GM12878 (cell line): ENCODE measurements around the gene NANOGP8. TPM values are rescaled to one million over a fixed set of nuclear protein-coding genes. Genes with fewer than 3 reads are reported as not detected.

Source experiments
- ATAC-seq: fragments of 200-7000 bp; cut with Tn5 transposase; 3 replicates; pipeline ENCODE4 v1.9.1; 2020; ENCODE audit warnings: mild to moderate bottlenecking, moderate library complexity
- BruUV-seq: library from RNA; stranded (reverse); fragments of 400-500 nt; replicated peaks from 2 replicates; lab custom pipeline; 2021; lab: Mats Ljungman, UMichigan
- CTCF ChIA-PET: fragments of 300-600 bp; sonication (Branson Sonifier 250); formaldehyde crosslinking; extraction: SDS; loops from one replicate; lab custom pipeline; 2021; ENCODE audit warnings: inconsistent platforms; lab: Yijun Ruan, JAX
- POLR2A ChIA-PET: fragments of 350-600 bp; formaldehyde crosslinking; extraction: SDS; loops from one replicate; lab custom pipeline; 2021; ENCODE audit warnings: inconsistent platforms; lab: Charles Lee
- RAD21 ChIA-PET: fragments of 300-600 bp; sonication (Branson Sonifier 250); formaldehyde crosslinking; loops from one replicate; lab custom pipeline; 2023; ENCODE audit warnings: antibody characterized with exemption; ENCODE audit not compliant: unreplicated experiment; lab: Charles Lee
- SMC1A ChIA-PET: fragments of 300-600 bp; sonication (Branson Sonifier 250); formaldehyde crosslinking; loops from one replicate; lab custom pipeline; 2023; ENCODE audit not compliant: unreplicated experiment, uncharacterized antibody; lab: Charles Lee
- DNase-seq: peaks from one replicate; pipeline ENCODE4 v3.0.0-alpha.2; 2011; ENCODE audit warnings: low read depth, low spot score
- FAIRE-seq: peaks from 3 replicates; lab custom pipeline; 2011; peaks lifted over from hg19 to GRCh38; lab: Jason Lieb, UNC
- H2AFZ ChIP-seq: 2 replicates; pipeline ENCODE4 v1.6.0; 2011; ENCODE audit warnings: low read depth, low read length, control low read depth; ENCODE audit not compliant: control insufficient read depth
- H3K27ac ChIP-seq: 2 replicates; pipeline ENCODE4 v1.5.1; 2011; ENCODE audit warnings: control low read depth; ENCODE audit not compliant: control insufficient read depth, insufficient read depth
- H3K27me3 ChIP-seq, 2 experiments: replicated peaks in 1 of 2; 2 replicates each; pipeline versions ENCODE4 v1.6.0 to v1.6.1; 2011; ENCODE audit warnings: low read length in 1 of 2; ENCODE audit not compliant: control insufficient read depth in 2 of 2, insufficient read depth in 2 of 2
- H3K36me3 ChIP-seq, 2 experiments: 2 replicates each; pipeline ENCODE4 v1.5.1; 2011; ENCODE audit warnings: low read length in 1 of 2; ENCODE audit not compliant: control insufficient read depth in 2 of 2, insufficient read depth in 2 of 2
- H3K4me1 ChIP-seq: 2 replicates; pipeline ENCODE4 v1.6.1; 2011; ENCODE audit warnings: mild to moderate bottlenecking, low read length, moderate library complexity, mixed read lengths; ENCODE audit not compliant: control insufficient read depth, insufficient read depth
- H3K4me2 ChIP-seq: 2 replicates; pipeline ENCODE4 v1.6.0; 2011; ENCODE audit warnings: control low read depth; ENCODE audit not compliant: control insufficient read depth, insufficient read depth
- H3K4me3 ChIP-seq: fragments of 200-600 bp; sonication (generic); 2 replicates; pipeline ENCODE4 v1.5.1; 2016
- H3K79me2 ChIP-seq: 2 replicates; pipeline ENCODE4 v1.6.0; 2011; ENCODE audit warnings: low read length; ENCODE audit not compliant: control insufficient read depth, insufficient read depth
- H3K9ac ChIP-seq: 2 replicates; pipeline ENCODE4 v1.8.0; 2011; ENCODE audit warnings: low read length, control low read depth, mixed read lengths; ENCODE audit not compliant: control insufficient read depth, insufficient read depth
- H3K9me3 ChIP-seq: replicated peaks from 3 replicates; pipeline ENCODE4 v1.5.1; 2011; ENCODE audit warnings: mild to moderate bottlenecking, low read length; ENCODE audit not compliant: control insufficient read depth, insufficient read depth
- H4K20me1 ChIP-seq: 2 replicates; pipeline ENCODE4 v1.6.0; 2011; ENCODE audit not compliant: control insufficient read depth, insufficient read depth
- ATF7 ChIP-seq: fragments of 450-650 bp; IDR thresholded peaks from 2 replicates; pipeline ENCODE4 v1.6.1; 2016; ENCODE audit warnings: low read depth, mild to moderate bottlenecking
- BMI1 ChIP-seq: fragments of 450-650 bp; IDR thresholded peaks from 2 replicates; pipeline ENCODE4 v1.6.1; 2016; ENCODE audit warnings: mild to moderate bottlenecking, moderate library complexity, borderline replicate concordance
- CBX3 ChIP-seq: fragments of 200-600 bp; sonication (generic); IDR thresholded peaks from 2 replicates; pipeline ENCODE4 v1.6.1; 2016; ENCODE audit warnings: low read depth, borderline replicate concordance
- CHD2 ChIP-seq: IDR thresholded peaks from 2 replicates; pipeline ENCODE4 v1.6.1; 2011; ENCODE audit warnings: low read depth, low read length, improper control_type of control experiment, borderline replicate concordance
- EGR1 ChIP-seq, 2 experiments: IDR thresholded peaks; 1 replicate in 1 of 2; 2 replicates in 1 of 2; pipeline ENCODE4 v1.6.1; 2011 to 2012; ENCODE audit warnings: low read depth in 2 of 2, low read length in 2 of 2, borderline replicate concordance in 1 of 2, mild to moderate bottlenecking in 1 of 2, moderate library complexity in 1 of 2
- GABPA ChIP-seq: IDR thresholded peaks from 2 replicates; pipeline ENCODE4 v1.6.1; 2014; ENCODE audit warnings: antibody characterized with exemption, low read depth, mild to moderate bottlenecking, inconsistent platforms
- HDAC6 ChIP-seq: fragments of 200-600 bp; sonication (generic); IDR thresholded peaks from one replicate; pipeline ENCODE4 v1.8.0; 2017; ENCODE audit warnings: antibody characterized with exemption; ENCODE audit not compliant: unreplicated experiment
- LARP7 ChIP-seq: fragments of 450-650 bp; IDR thresholded peaks from 2 replicates; pipeline ENCODE4 v1.6.1; 2017; ENCODE audit warnings: mild to moderate bottlenecking
- NFIC ChIP-seq: IDR thresholded peaks from 2 replicates; pipeline ENCODE4 v1.6.1; 2012; ENCODE audit warnings: low read depth, mild to moderate bottlenecking, inconsistent platforms, low read length, moderate library complexity
- NFXL1 ChIP-seq: fragments of 450-650 bp; IDR thresholded peaks from 2 replicates; pipeline ENCODE4 v1.6.1; 2017; ENCODE audit warnings: antibody characterized with exemption, mild to moderate bottlenecking, borderline replicate concordance
- NKRF ChIP-seq: fragments of 450-650 bp; conservative IDR thresholded peaks from 2 replicates; pipeline ENCODE4 v1.6.1; 2017; ENCODE audit warnings: mild to moderate bottlenecking, moderate library complexity
- NR2C2 ChIP-seq: IDR thresholded peaks from 2 replicates; pipeline ENCODE4 v1.6.1; 2011; ENCODE audit warnings: borderline replicate concordance, low read depth; ENCODE audit not compliant: control insufficient read depth, insufficient read length
- POLR2A ChIP-seq: IDR thresholded peaks from 2 replicates; pipeline ENCODE4 v1.6.1; 2011; ENCODE audit warnings: low read depth, mild to moderate bottlenecking, low read length
- SMAD1 ChIP-seq: fragments of 450-650 bp; IDR thresholded peaks from 2 replicates; pipeline ENCODE4 v1.6.1; 2018; ENCODE audit warnings: mild to moderate bottlenecking, low read depth; ENCODE audit not compliant: partially characterized antibody
- STAT3 ChIP-seq: IDR thresholded peaks from 2 replicates; pipeline ENCODE4 v1.6.1; 2011; ENCODE audit warnings: low read depth, low read length, improper control_type of control experiment
- YBX1 ChIP-seq: fragments of 450-650 bp; IDR thresholded peaks from 2 replicates; pipeline ENCODE4 v1.6.1; 2016; ENCODE audit warnings: antibody characterized with exemption
- ZSCAN29 ChIP-seq: fragments of 450-650 bp; IDR thresholded peaks from 2 replicates; pipeline ENCODE4 v1.6.1; 2017; ENCODE audit warnings: mild to moderate bottlenecking, moderate library complexity
- WGBS: methylation state at CpG from one replicate; pipeline ENCODE4 v1.1.6; 2016; ENCODE audit warnings: low lambda C conversion rate; ENCODE audit not compliant: insufficient replicate concordance, insufficient coverage; ENCODE audit errors: missing lambda C conversion rate; 5-methylcytosine and 5-hydroxymethylcytosine counted together
- in situ Hi-C: fragments of 300-500 bp; cut with MboI; formaldehyde crosslinking; loops from 9 replicates; pipeline ENCODE4 v1.14.3; 2018; ENCODE audit warnings: mixed read lengths
- intact Hi-C: fragments of 100-400 bp; cut with micrococcal nuclease; formaldehyde crosslinking; loops from one replicate; pipeline ENCODE4 v1.14.2; 2022; ENCODE audit not compliant: unreplicated experiment
- polyA plus RNA-seq, 11 experiments: library from polyadenylated mRNA; depleted of rRNA in 4 of 11; unstranded in 6 of 11; stranded (reverse) in 5 of 11; fragments of >200 nt; fragmentation: Nextera tagmentation in 4 of 11; fragmentation: Illumina TruSeq in 1 of 11; extraction: Ambion mirVana in 4 of 11; extraction: Trizol in 1 of 11; gene quantifications; 1 replicate in 1 of 11; 2 replicates in 10 of 11; pipeline versions ENCODE4 v1.2.1 to v1.2.3, GENCODE V29; 2011 to 2016; ENCODE audit warnings: inconsistent platforms in 2 of 11, missing spikeins in 2 of 11, low read depth in 1 of 11
- total RNA-seq, 4 experiments: library from RNA; depleted of rRNA in 3 of 4; stranded (reverse); fragments of >200 nt in 3 of 4; fragmentation: Illumina TruSeq in 1 of 4; extraction: Trizol in 1 of 4; gene quantifications; 2 replicates each; pipeline versions ENCODE4 v1.2.1 to v1.2.3, GENCODE V29; 2013 to 2021
- TF ChIP-seq, protein P1 (sequence below): fragments of 150-350 bp; IDR thresholded peaks from 2 replicates; pipeline ENCODE4 v1.6.1; 2014; ENCODE audit warnings: mild to moderate bottlenecking, low read depth, low read length
- TF ChIP-seq, protein P2 (sequence below): fragments of 450-650 bp; formaldehyde crosslinking; IDR thresholded peaks from 2 replicates; pipeline ENCODE4 v1.4.0; 2020; ENCODE audit warnings: mild to moderate bottlenecking, moderate library complexity

The NANOGP8 gene
- total and polyA plus RNA-seq, 10 of the 15 experiments (the other 5 are each of a cell fraction or from before 2014, with no cell fraction given): not detected

DNA sequence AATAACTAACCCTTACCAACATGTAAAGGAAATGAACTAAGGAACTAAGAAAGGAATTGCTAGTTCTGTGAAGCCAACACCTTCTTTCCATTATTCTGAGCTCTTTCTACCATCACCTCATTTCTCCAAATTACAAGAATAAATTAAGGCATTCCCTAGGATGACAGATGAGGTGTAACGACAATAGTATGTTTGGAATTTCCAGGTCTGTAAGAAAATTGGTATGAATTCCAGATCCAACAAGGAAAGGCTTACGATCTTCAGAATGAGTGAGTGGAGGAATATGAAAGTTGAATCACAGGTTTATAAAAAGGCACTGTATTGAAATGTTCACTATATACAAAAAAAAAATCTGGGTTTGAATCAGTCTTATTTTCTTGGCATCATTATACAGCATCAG lies 4.5 kb upstream of the NANOGP8 start:
- no peak for ATAC-seq
- Histone ChIP-seq H3K9ac (no peak overlapping the region), H3K4me3 (no peak overlapping the region), H3K79me2 (no peaks in the 10 kb centered on the region), H3K27ac (no peak overlapping the region), H2AFZ (no peak overlapping the region), H4K20me1 (no peaks in the 10 kb centered on the region), H3K36me3 (no peaks in the 10 kb centered on the region), H3K9me3 (no peaks in the 10 kb centered on the region), H3K4me1 (no peaks in the 10 kb centered on the region), H3K27me3 (no peaks in the 10 kb centered on the region), H3K4me2 (no peak overlapping the region)
- DNase-seq: no peak
- ChIA-PET SMC1A (interaction anchor here (1.3 kb wide), 1 partner anchor 199 kb away, joined by 3 read pairs; no protein-coding TSS in a partner anchor), CTCF (interaction anchor here (1.0 to 1.7 kb wide), 2 partner anchors 344 to 355 kb away, joined by 3 to 6 read pairs; no protein-coding TSS in a partner anchor), POLR2A (no interaction called here), RAD21 (no interaction called here)
- in situ Hi-C loops: no loop called here
- no peak for FAIRE-seq
- no TSS peak for BruUV-seq
- WGBS: 65% methylated on average over 2 of the region's 2 CpGs
- TF ChIP-seq SMAD1 (no peak), YBX1 (no peak), CHD2 (no peak), POLR2A (no peak), HDAC6 (no peak), NFIC (no peak), NKRF (no peak), NR2C2 (no peak), EGR1 (IDR thresholded peaks at IDR 0.05; ENCODE audit: borderline replicate concordance in 1 of 2, low read depth in 2 of 2, low read length in 2 of 2) (no peak), CBX3 (no peak), LARP7 (no peak), ZSCAN29 (no peak), BMI1 (no peak), NFXL1 (no peak), GABPA (no peak), ATF7 (no peak), STAT3 (no peak)
- TF ChIP-seq, protein P1, sequence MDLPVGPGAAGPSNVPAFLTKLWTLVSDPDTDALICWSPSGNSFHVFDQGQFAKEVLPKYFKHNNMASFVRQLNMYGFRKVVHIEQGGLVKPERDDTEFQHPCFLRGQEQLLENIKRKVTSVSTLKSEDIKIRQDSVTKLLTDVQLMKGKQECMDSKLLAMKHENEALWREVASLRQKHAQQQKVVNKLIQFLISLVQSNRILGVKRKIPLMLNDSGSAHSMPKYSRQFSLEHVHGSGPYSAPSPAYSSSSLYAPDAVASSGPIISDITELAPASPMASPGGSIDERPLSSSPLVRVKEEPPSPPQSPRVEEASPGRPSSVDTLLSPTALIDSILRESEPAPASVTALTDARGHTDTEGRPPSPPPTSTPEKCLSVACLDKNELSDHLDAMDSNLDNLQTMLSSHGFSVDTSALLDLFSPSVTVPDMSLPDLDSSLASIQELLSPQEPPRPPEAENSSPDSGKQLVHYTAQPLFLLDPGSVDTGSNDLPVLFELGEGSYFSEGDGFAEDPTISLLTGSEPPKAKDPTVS: no peak
- TF ChIP-seq, protein P2, sequence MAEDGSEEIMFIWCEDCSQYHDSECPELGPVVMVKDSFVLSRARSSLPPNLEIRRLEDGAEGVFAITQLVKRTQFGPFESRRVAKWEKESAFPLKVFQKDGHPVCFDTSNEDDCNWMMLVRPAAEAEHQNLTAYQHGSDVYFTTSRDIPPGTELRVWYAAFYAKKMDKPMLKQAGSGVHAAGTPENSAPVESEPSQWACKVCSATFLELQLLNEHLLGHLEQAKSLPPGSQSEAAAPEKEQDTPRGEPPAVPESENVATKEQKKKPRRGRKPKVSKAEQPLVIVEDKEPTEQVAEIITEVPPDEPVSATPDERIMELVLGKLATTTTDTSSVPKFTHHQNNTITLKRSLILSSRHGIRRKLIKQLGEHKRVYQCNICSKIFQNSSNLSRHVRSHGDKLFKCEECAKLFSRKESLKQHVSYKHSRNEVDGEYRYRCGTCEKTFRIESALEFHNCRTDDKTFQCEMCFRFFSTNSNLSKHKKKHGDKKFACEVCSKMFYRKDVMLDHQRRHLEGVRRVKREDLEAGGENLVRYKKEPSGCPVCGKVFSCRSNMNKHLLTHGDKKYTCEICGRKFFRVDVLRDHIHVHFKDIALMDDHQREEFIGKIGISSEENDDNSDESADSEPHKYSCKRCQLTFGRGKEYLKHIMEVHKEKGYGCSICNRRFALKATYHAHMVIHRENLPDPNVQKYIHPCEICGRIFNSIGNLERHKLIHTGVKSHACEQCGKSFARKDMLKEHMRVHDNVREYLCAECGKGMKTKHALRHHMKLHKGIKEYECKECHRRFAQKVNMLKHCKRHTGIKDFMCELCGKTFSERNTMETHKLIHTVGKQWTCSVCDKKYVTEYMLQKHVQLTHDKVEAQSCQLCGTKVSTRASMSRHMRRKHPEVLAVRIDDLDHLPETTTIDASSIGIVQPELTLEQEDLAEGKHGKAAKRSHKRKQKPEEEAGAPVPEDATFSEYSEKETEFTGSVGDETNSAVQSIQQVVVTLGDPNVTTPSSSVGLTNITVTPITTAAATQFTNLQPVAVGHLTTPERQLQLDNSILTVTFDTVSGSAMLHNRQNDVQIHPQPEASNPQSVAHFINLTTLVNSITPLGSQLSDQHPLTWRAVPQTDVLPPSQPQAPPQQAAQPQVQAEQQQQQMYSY: no peak
- intact Hi-C loops: loop anchor here (10.0 kb wide), 1 partner anchor 95 kb away; no protein-coding TSS in a partner anchor
